ENCODE results near the gene R3HDML.

- TF ChIP-seq, protein P1, sequence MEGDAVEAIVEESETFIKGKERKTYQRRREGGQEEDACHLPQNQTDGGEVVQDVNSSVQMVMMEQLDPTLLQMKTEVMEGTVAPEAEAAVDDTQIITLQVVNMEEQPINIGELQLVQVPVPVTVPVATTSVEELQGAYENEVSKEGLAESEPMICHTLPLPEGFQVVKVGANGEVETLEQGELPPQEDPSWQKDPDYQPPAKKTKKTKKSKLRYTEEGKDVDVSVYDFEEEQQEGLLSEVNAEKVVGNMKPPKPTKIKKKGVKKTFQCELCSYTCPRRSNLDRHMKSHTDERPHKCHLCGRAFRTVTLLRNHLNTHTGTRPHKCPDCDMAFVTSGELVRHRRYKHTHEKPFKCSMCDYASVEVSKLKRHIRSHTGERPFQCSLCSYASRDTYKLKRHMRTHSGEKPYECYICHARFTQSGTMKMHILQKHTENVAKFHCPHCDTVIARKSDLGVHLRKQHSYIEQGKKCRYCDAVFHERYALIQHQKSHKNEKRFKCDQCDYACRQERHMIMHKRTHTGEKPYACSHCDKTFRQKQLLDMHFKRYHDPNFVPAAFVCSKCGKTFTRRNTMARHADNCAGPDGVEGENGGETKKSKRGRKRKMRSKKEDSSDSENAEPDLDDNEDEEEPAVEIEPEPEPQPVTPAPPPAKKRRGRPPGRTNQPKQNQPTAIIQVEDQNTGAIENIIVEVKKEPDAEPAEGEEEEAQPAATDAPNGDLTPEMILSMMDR (IDR thresholded peaks at IDR 0.05): no peak
- TF ChIP-seq POLR2A (IDR thresholded peaks at IDR 0.05): peak; percentile 88
These were observed 58.9 kb downstream of the R3HDML start for GRCh38 chr20:44395461-44396340.

Measured in Peyer's patch (tissue), 4 donors.